ENCODE results near the gene ZNF423.

The ZNF423 gene

DNA sequence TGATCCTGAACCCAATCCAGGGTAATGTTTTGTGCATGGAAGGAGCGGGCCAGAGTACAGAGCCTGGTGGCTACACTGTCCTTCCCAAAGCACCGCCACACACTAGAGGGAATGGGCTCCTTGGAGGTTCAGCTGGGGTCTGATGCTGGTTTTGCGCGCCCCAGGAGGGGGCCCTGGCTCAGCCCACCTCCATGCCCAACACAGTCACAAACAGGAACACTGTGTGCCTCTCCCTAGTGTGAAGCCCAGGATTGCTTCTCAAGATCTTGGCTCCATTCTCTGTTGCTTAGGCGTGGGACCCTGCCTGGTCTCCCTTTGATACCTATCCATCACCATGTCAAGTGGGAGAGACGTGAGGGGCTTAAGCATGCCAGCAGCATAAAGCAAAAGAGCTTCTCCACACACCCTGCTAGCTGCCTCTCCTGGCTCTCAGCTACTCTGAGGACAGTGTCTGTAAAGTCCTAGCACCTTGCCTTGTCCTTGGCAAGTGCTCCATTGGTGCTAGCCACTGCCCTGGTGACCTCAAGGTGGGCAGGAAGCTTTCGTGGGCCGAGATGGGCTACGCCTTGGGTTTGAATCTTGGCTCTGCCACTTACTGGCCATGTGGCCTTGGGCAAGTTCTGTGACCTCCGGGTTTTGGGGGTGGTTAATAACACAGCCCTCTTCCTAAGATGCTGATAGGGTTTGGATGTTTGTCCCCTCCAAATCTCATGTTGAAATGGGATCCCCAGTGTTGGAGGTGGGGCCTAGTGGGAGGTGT lies 360.1 kb downstream of the ZNF423 start:
- H3K27ac ChIP-seq, result no peak overlapping the region
- TF ChIP-seq, protein P1, sequence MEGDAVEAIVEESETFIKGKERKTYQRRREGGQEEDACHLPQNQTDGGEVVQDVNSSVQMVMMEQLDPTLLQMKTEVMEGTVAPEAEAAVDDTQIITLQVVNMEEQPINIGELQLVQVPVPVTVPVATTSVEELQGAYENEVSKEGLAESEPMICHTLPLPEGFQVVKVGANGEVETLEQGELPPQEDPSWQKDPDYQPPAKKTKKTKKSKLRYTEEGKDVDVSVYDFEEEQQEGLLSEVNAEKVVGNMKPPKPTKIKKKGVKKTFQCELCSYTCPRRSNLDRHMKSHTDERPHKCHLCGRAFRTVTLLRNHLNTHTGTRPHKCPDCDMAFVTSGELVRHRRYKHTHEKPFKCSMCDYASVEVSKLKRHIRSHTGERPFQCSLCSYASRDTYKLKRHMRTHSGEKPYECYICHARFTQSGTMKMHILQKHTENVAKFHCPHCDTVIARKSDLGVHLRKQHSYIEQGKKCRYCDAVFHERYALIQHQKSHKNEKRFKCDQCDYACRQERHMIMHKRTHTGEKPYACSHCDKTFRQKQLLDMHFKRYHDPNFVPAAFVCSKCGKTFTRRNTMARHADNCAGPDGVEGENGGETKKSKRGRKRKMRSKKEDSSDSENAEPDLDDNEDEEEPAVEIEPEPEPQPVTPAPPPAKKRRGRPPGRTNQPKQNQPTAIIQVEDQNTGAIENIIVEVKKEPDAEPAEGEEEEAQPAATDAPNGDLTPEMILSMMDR (conservative IDR thresholded peaks at IDR 0.05), result no peak

DNA sequence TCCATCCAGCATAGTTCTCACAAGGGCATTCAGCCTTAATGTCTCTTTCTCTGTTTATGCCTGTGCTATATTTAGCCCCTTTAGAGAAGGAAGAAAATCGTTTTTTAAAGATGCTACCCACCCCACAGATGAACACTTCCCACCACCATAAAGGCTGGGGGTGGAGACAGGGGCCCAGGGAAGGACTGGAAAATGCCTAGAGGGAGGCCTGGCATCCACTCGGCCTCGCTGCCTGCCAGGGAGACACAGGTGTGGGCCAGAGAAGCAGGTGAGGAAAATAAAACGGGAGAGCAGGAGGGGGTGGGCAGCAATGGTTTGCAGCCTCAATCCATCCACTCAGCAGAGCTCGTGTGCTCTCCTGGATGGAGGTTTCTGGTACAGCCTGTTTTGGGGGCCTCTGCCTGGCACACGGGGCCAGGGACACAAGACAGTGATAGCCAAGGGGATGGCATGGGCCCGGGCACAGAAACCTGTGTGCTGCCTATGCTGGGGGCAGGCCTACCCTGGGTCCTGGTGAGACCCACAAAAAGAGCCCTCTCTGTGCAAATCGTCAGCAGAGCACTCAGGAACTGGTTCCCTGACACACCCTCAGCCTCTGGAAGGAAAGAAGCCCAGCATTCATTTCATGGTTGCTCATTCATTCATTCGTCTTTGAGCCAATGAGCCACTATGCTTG lies 360.9 kb downstream of the ZNF423 start:
- TF ChIP-seq, protein P1 (conservative IDR thresholded peaks at IDR 0.05), result no peak
- no peak overlapping the region for H3K27ac ChIP-seq

DNA sequence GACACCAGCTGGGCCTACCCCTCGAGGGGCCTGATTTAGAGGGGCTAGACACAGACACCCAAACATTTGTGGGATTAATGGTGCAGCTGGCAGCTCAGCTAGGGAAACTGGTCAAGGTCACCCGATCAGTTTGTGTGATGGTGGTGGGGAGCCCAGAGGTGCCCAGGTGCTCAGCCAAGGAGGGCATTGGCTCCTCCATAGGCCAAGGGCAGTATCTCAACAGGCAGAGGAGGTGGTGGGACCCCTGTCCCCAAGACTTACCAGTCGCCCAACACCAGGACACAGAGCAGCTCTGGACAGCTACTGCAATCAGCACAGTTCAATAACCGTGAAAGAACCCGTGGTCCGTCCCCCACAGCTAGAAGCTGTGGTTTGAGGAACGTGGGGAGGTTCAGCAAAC lies 361.4 kb downstream of the ZNF423 start:
- TF ChIP-seq, protein P1 (conservative IDR thresholded peaks at IDR 0.05), result no peak
- no peak overlapping the region for H3K27ac ChIP-seq

- TF ChIP-seq, protein P1 (conservative IDR thresholded peaks at IDR 0.05), result no peak
- no peak overlapping the region for H3K27ac ChIP-seq
Measured at GRCh38 chr16:49493836-49494235, 362.1 kb downstream of the ZNF423 start.

DNA sequence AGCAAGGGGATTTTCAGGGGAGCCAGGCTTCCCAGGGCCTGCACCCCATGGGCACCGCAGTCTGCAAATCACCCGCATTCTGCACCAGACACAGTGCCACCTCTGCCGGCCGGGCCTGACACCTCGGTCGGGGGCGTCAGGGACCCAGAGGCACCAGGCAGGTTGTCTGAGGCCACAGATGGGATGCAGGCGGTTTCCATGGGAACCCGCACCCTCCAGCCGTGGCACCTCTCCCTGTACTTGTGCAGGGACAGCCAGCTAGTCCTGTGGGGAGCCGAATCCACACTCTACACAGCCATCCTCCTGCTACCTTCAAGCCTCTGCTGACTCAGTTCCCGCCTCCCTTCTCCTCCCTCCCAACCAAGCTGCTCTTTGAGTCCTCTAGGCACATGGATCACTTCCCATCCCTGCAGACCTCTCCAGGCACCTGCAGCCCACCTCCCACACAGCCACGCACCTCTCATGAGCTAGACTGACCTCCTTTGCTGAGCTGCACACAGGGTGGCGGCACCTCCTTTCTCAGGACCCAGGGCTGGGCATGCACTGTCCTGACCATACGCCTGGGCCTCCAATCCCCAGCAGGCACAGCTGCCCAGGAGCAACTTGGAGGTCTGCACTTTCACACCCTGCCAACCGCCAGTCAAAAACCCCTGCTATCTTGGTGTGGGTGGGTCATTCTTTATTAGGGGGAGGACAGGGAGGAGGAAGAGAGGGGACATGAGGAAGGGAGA lies 362.9 kb downstream of the ZNF423 start:
- H3K27ac ChIP-seq, result no peak overlapping the region
- TF ChIP-seq, protein P1 (conservative IDR thresholded peaks at IDR 0.05), result no peak

GRCh38 chr16:49491771-49492761 lies 363.8 kb downstream of the ZNF423 start:
- TF ChIP-seq, protein P1 (conservative IDR thresholded peaks at IDR 0.05), result peak; percentile 88
- H3K27ac ChIP-seq, result no peak overlapping the region

Measured in VCaP (cell line).